Cardiac ventricle fibroblast (primary cell): ENCODE measurements around the gene GCNT1. TPM values are rescaled to one million over a fixed set of nuclear protein-coding genes. Genes with fewer than 3 reads are reported as not detected.

ENCODE experiments used
- total RNA-seq: library from RNA; depleted of rRNA; stranded (reverse); fragments of >200 nt; gene quantifications from 2 replicates; pipeline ENCODE4 v1.2.3, GENCODE V29; 2015

GCNT1 gene
- total RNA-seq = 25.2 and 41.1 TPM in 2 replicates

GRCh38 chr9:76458903-76459693, at the start of gene GCNT1:
Gene GCNT1, plus strand, starts transcription at chr9:76459182. Its CDS starts 43,200 bp downstream, at chr9:76502382.

Other genes starting within 250 kb of the GCNT1 start
- gene RFK, start 64.8 kb upstream of the GCNT1 start, total RNA-seq = 7.9 and 12.5 TPM in 2 replicates